NCI-H524 treated with DMSO at 0.1 percent for 48 hours (cell line): ENCODE data around the gene PARP1.
"Not testable (repeated sequence)": the region's sequence is repeated elsewhere in the genome, so short reads cannot be mapped to it uniquely, and the experiment has no call there.

Experiments
- DNase-seq: peaks from one replicate; lab custom pipeline; 2025; lab: John Stamatoyannopoulos, UW

The PARP1 gene

DNA sequence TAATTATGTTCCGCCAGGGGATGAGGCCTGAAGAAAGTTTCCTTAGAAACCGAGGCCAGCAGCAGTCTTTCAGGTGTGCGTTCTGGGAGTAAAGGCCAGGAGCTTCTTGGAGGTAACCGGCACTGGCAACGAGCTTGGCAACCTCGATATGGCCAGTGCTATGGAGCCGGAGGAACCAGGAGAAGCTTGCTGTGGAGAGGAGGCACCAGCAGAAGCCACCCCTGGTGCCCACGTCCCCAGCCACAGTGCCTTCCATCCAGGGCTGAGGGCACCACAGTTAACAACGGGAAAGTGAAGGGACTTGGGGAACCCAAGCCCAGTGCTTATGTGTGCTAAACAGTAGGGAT is 57.4 kb downstream of the PARP1 start:
- no peak for DNase-seq

DNA sequence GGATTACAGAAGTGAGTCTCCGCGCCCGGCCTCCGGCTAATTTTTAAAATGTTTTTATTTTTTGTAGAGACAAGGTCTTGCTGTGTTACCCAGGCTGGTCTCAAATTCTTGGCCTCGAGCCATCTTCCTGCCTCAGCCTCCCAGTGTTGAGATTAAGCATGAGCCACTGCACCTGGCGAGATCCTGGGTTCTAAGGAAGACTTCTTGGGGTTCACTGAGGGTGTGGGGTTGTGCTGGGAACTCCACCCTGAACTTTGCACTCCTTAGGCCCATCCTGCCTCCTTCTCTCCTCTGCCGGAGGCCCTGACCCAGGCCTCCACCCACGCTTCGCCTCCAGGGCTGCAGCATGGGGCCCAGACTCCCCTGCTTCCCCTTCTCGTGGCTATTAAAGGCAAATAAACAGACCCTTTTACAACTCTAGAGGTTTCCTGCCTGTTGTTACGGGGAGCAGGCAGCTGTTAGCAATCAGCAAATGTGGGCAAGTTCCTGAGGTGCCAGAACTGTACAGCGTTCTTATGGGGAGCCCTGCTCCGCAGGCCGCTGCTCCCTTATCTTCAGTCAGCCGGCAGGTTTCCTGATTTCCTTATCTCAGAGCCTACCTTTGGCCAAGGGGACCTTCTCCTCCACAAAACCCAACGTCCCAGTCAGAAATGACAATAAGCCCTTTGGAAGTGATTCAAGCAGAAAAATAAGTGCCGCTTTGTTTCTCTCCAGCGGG is 57.9 kb downstream of the PARP1 start:
- DNase-seq, result no peak

DNA sequence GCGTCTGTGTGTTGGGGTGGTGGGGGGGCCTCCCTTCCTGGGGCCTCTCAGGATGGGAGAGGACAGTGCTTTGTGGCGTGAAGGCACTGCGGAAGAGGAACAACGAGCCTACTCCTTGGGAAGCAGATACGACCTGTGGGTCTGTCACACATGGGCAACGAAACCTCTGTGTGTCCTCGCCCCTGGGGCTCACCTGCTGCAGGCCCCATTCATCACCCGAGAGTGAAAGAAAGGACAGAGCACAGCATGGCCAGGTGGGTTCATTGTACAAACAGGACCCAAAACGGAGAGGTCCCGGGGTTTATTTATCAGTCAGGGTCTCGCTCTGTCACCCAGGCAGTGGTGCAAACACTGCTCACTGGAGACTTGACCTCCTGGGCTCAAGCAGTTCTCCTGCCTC is 58.8 kb downstream of the PARP1 start:
- no peak for DNase-seq

DNA sequence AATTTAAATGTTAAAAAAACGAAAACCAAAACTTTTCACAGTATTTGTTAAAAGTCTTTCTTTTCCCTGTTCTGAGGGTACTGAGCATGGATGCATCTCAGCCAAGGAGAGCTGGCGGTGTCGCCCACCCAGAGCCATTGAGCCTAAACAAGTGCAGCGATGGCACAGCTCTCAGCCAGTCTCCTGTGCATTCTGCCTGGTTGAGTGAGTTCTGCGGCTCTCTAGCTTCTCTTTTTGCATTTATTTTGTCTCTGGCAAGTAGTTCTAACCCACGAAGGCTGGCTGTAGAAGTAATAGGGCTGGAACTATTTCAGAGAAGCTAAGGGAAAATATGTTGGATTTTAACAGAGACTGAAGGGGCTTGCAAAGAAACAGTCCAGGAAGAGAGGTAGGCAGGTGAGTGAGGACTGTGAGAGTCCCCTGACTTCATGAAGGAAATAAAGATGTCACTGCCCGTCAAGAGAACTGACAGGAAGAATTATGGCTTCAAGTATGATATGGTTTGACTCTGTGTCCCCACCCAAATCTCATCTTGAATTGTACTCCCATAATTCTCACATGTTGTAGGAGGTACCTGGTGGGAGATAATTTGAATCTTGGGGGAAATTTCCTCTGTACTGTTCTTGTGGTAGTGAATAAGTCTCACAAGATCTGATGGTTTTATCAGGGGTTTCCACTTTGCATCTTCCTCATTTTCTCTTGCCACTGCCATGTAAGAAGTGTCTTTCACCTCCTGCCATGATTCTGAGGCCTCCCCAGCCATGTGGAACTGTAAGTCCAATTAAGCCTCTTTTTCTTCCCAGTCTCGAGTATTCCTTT is 63.2 kb downstream of the PARP1 start:
- no peak for DNase-seq

DNA sequence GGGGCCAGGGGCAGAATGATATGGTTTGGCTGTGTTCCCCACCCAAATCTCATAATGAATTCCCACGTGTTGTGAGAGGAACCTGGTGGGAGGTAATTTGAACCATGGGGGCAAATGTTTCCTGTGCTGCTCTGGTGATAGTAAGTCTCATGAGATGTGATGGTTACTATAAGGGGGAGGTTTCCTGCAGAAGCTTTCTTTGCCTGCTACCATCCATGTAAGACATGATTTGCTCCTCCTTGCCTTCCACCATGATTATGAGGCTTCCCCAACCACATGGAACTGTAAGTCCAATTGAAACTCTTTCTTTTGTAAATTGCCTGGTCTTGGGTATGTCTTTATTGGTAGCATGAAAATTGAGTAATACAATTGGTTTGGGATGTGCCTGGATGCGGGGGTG is 65.2 kb downstream of the PARP1 start:
- DNase-seq, result no peak

DNA sequence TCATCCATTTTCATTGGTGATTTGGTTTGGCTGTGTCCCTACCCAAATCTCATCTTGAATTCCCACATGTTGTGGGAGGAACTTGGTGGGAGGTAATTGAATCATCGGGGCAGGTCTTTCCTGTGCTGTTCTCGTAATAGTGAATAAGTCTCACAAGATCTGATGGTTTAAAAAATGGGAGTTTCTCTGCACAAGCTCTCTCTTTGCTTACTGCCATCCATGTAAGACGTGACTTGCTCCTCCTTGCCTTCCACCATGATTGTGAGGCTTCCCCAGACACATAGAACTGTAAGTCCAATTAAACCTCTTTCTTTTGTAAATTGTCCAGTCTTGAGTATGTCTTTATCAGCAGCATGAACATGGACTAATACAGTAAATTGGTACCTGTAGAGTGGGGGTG is 67.8 kb downstream of the PARP1 start:
- DNase-seq, result not testable (repeated sequence)

DNA sequence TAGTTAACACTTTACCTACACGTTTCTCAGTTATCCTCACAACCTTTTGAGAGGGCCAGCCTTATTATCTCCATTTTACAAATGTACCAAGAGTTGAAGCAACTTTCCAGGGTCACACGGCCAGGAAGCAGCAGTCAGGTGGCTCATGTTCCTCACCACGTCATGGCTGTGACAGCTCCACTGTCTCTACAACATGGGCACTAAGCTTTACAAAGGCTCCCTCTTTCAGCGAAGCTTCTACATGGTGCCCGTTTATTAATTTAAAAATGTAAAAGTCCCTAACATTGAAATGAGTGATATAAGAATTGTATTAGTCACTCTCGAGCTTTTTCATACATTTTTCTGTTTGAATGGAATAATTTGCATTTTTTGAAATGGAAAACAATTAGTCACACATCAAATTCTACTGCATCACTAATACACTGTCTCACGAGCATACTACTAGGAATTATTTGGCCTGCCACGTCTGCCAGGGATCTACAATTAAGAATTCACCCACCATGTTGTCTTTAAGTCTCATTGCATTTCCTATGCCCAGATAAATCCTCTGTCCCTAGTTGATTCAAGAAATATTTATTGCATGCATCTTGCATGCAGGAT is 70.5 kb downstream of the PARP1 start:
- no peak for DNase-seq

DNA sequence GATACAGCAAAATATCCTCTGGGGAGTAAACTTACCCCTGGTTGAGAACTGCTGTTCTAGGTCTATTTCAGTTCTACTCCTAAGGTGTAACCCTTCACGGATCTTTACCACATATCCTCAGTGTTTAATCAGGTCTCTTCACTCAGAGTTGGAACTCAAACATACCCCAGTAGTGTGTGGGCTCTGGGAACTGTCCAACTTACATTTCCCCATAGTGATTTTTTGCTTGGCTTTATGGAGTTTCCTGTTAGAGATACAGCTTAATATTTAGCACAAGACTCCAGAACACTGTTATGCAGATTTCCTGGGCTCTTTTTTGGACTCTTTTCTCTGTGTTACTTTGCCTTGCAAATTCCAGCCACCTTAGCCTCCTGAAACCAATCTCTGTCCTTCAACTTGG is 72.2 kb downstream of the PARP1 start:
- no peak for DNase-seq

DNA sequence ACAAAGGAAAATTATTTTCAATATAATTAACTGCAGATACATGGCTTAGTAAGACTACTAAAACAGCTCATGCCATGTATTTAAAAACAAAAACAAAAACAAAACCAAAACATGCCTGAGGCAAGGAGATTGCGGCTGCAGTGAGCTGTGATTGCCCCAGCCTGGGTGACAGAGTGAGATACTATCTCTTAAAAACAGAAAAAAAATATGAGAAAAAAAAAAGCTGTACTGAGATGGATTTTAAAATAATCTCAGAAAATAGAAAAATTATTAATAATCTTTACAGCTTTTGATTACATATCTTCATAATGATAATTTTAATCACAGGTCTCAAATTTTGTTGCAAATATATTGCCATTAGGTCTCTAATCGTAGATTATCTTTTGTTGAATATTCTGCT is 74.9 kb downstream of the PARP1 start:
- no peak for DNase-seq

DNA sequence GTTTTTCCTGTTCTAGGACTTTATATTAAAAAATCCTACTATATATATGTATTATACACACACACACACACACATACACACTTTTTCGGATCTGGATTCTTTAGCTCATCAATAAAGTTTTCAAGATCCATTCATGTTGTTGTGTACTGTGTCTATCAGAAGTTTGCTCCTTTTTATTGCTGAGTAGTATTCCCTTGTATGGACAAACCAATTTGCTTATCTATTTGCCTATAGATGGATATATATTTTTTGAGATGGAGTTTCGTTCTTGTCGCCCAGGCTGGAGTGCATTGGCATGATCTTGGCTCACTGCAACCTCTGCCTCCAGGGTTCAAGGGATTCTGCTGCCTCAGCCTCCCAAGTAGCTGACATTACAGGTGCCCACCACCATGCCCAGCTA is 78.7 kb downstream of the PARP1 start:
- DNase-seq, result no peak

DNA sequence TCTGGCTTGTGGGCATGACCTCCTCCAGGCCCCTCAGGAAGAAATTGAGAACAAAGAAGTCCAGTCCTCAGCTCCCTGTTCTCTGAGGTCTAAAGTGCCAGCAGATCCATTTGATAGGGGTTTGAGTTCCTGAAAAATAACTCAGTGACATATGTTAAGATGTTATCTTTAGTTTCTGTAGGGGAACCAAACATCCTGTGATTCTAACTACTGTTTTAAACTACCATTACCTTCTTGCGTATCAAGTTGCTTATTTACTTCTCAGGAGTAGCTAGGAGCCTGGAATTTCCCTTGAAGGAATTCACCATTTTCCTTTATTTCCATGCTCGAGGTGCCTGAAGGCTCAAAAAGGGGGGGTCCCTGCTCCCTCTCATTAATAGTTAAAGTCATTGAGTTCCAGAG is 80.1 kb downstream of the PARP1 start:
- DNase-seq, result no peak

DNA sequence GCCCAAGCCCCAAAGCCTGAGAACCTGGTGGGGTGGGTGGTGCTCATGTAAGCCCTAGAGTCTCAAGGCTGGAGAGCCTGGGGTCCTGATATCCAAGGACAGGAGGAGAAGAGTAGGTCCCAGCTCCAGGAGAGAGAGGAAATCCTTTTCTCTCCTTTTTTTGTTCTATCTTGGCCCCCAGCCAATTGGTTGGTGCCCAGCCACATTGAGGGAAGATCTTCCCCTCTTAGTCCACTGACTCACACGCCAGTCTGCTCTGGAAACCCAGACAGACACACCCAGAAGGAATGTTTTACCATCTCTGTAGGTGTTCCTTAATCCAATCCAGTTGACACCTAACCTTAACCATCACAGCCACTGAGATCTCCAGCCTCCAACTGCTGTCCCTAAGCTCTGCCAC is 82.7 kb downstream of the PARP1 start:
- DNase-seq, result no peak

DNA sequence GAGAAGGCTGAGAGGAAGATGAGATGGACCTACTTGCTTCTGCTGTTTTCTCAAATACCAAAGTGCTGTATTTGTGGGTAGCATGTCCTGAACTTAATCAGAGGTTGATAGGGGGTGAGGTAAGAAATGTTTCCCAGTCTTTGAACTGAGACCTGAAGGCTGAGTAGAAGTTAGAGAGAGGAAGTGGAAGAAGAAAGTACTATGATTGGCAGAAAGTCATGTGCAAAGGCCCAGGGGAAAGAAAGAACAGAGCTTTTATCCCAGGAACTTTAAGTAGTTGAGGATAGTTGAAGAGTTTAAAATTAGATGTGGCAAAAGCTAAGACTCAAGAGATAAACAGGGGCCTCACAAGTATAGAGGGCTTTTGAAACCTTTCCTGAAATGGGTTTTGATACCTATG is 83.4 kb downstream of the PARP1 start:
- no peak for DNase-seq

DNA sequence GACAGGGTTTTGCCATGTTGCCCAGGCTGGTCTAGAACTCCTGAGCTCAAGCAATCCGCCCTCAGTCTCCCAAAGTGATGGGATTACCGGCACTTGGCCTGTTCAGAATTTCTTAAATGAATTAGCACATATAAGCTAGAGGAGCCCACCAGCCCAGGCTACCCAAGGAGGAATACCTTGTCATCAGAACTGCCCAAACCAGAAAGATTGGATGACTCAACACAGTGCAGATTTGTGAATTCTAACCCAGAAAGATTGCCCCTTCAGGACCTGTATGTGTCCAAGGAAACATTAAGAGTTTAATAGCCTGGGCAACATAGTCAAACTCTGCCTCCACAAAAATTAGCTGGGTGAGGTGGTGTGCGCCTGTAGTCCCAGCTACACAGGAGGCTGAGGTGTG is 84.9 kb downstream of the PARP1 start:
- no peak for DNase-seq

DNA sequence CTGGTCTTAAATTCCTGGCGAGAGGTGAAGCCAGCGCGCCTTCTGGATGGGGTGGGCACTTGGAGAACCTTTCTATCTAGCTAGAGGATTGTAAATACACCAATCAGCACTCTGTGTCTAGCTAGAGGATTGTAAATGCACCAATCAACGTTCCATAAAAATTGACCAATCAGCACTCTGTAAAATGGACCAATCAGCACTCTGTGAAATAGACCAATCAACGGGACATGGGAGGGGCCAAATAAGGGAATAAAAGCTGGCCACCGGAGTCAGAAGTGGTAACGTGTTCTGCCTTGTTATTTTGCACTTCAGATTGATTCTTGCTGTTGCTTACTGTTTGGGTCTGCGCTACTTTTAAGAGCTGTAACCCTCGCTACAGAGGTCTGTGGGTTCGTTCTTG is 87.0 kb downstream of the PARP1 start:
- DNase-seq, result no peak

DNA sequence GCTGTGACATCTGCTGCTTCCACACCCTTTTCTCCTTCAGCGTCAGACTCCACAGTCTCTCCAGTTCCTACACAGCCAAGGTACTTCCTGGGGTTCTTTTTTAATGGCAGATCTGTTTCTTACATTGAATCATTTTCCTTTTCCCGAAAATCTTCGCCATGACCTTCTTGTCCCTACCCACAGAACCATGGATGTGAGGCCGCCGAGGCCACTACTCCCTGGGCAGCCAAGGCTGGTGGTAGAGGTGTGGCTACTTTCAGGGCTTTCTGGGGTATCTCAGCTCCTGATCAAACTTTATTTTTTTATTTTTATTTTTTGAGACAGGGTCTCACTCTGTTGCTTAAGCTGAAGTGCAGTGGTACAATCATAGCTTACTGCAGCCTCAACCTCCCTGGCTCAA is 89.4 kb downstream of the PARP1 start:
- no peak for DNase-seq

DNA sequence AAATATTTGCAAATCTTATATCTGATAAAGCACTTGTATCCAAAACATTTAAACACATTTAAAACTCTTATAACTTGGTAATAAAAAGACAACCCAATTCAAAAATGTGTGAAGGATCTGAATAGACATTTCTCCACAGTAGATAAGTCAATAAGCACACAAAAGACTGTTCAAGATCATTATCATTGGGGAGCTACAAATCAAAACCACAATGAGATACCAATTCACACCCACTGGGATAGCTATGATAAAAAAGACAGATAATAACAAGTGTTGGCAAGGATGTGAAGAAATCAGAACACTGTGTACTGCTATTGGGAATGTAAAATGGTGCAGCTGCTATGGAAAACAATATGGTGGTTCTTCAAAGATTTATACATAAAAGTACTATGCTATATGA is 93.8 kb downstream of the PARP1 start:
- DNase-seq, result no peak

DNA sequence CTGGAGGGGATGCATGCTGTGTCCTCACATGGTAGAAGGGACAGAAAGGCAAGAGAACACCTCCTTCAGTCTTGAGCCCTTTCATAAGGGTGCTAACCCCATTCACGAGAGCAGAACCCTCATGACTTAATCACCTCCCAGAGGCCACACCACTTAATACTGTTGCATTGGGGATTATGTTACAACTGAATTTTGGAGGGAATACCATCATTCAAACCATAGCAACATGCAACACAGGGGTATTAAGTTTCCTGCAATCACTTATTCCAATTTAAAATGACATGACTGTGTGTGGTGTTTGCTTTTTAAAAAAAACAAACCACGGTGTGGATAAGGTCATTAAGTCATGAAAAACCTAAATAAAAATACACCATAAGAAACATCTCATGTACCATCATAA is 95.8 kb downstream of the PARP1 start:
- DNase-seq, result no peak

DNA sequence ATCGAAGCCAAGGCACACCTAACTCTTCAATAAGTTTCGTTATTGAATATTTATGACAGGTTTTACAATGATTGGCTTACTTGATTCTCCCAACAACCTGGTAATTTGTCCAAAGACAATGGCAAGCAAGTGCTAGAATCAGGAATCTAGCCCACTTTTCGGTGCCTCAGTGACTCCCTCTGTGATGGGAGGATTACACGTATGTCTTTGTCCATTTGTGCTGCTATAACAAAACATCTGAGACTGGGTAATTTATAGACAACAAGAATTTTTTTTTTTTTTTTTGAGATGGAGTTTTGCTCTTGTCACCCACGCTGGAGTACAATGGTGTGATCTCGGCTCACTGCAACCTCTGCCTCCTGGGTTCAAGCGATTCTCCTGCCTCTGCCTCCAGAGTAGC is 96.5 kb downstream of the PARP1 start:
- no peak for DNase-seq
